SK-N-SH (cell line): ENCODE measurements around the gene TMEM182. TPM values are rescaled to one million over a fixed set of nuclear protein-coding genes. Genes with fewer than 3 reads are reported as not detected.

Source experiments
- CTCF ChIA-PET: fragments of 300-600, 350-600 bp; formaldehyde crosslinking; extraction: SDS; loops from one replicate; lab custom pipeline; 2021; lab: Yijun Ruan, JAX
- POLR2A ChIA-PET: fragments of 350-600 bp; sonication (Branson Sonifier 250); formaldehyde crosslinking; extraction: SDS; loops from one replicate; lab custom pipeline; 2020; ENCODE audit warnings: antibody characterized with exemption, inconsistent platforms; lab: Yijun Ruan, JAX
- DNase-seq: peaks from one replicate; pipeline ENCODE4 v3.0.0; 2012
- H2AFZ ChIP-seq: fragments of 200-600 bp; sonication (generic); 2 replicates; pipeline ENCODE4 v1.8.1; 2016; ENCODE audit warnings: antibody characterized with exemption, mild to moderate bottlenecking, low read depth
- H3F3A ChIP-seq: fragments of 200-600 bp; sonication (generic); replicated peaks from 2 replicates; pipeline ENCODE3; 2016; ENCODE audit warnings: antibody characterized with exemption, mild to moderate bottlenecking; ENCODE audit not compliant: insufficient read depth
- H3K27ac ChIP-seq, 2 experiments: fragments of 200-500 bp in 1 of 2; fragments of 200-600 bp in 1 of 2; sonication (Bioruptor generic) in 1 of 2; sonication (generic), shearing (Covaris generic) in 1 of 2; 2 replicates each; pipeline versions ENCODE4 v1.5.1 to v1.6.1; 2014 to 2016; ENCODE audit warnings: low read depth in 2 of 2, inconsistent platforms in 1 of 2, low read length in 1 of 2, mild to moderate bottlenecking in 1 of 2, mixed read lengths in 1 of 2
- H3K27me3 ChIP-seq: fragments of 200-600 bp; sonication (generic), shearing (Covaris generic); 2 replicates; pipeline ENCODE4 v1.6.1; 2016; ENCODE audit warnings: mixed run types; ENCODE audit not compliant: insufficient read depth
- H3K36me3 ChIP-seq, 2 experiments: fragments of 200-500 bp in 1 of 2; fragments of 200-600 bp in 1 of 2; sonication (Bioruptor generic) in 1 of 2; sonication (generic) in 1 of 2; replicated peaks in 1 of 2; 2 replicates each; pipeline versions ENCODE3 to v1.5.1; 2014 to 2016; ENCODE audit warnings: low read length in 1 of 2, mild to moderate bottlenecking in 1 of 2; ENCODE audit not compliant: insufficient read depth in 2 of 2, control insufficient read depth in 1 of 2
- H3K4me1 ChIP-seq, 2 experiments: fragments of 200-500 bp in 1 of 2; fragments of 200-600 bp in 1 of 2; sonication (Bioruptor generic) in 1 of 2; sonication (generic), shearing (Covaris generic) in 1 of 2; 2 replicates each; pipeline versions ENCODE4 v1.5.1 to v1.6.1; 2014 to 2016; ENCODE audit warnings: low read depth in 1 of 2, low read length in 1 of 2, mixed run types in 1 of 2; ENCODE audit not compliant: insufficient read depth in 2 of 2, control insufficient read depth in 1 of 2
- H3K4me2 ChIP-seq: fragments of 200-600 bp; sonication (generic), shearing (Covaris generic); 2 replicates; pipeline ENCODE4 v1.6.1; 2017; ENCODE audit warnings: mixed run types
- H3K4me3 ChIP-seq, 2 experiments: fragments of 200-500 bp in 1 of 2; fragments of 200-600 bp in 1 of 2; sonication (Bioruptor generic) in 1 of 2; sonication (generic), shearing (Covaris generic) in 1 of 2; 2 replicates each; pipeline versions ENCODE4 v1.5.1 to v1.8.1; 2014 to 2016; ENCODE audit warnings: low read depth in 2 of 2, inconsistent platforms in 1 of 2, low read length in 1 of 2, mild to moderate bottlenecking in 1 of 2, mixed read lengths in 1 of 2, moderate library complexity in 1 of 2
- H3K79me2 ChIP-seq: fragments of 200-600 bp; sonication (generic); 2 replicates; pipeline ENCODE4 v1.8.1; 2017; ENCODE audit warnings: mild to moderate bottlenecking; ENCODE audit not compliant: insufficient read depth
- H3K9ac ChIP-seq: fragments of 200-600 bp; sonication (generic); 2 replicates; pipeline ENCODE4 v1.6.1; 2017; ENCODE audit warnings: mixed run types
- H3K9me2 ChIP-seq: fragments of 200-600 bp; sonication (generic); 2 replicates; pipeline ENCODE4 v1.6.1; 2017; ENCODE audit warnings: mixed run types
- H3K9me3 ChIP-seq: fragments of 200-600 bp; sonication (generic); 2 replicates; pipeline ENCODE4 v1.6.1; 2017; ENCODE audit warnings: mixed run types, mild to moderate bottlenecking, moderate library complexity
- H4K20me1 ChIP-seq: fragments of 200-600 bp; sonication (generic); 2 replicates; pipeline ENCODE4 v1.6.1; 2017; ENCODE audit warnings: mild to moderate bottlenecking, mixed run types; ENCODE audit not compliant: insufficient read depth
- CTCF ChIP-seq: fragments of 200-600 bp; sonication (generic); IDR thresholded peaks from 2 replicates; pipeline ENCODE4 v1.6.1; 2017; ENCODE audit warnings: antibody characterized with exemption, mild to moderate bottlenecking, moderate library complexity
- EZH2phosphoT487 ChIP-seq: fragments of 200-600 bp; sonication (generic); IDR thresholded peaks from 2 replicates; pipeline ENCODE4 v1.6.1; 2017; ENCODE audit warnings: low read depth, mixed run types, mild to moderate bottlenecking, antibody characterized with exemption, moderate library complexity, borderline replicate concordance
- FOSL2 ChIP-seq: IDR thresholded peaks from 2 replicates; pipeline ENCODE4 v1.4.0; 2012; ENCODE audit warnings: low read depth, mild to moderate bottlenecking, moderate library complexity, borderline replicate concordance
- FOXJ3 ChIP-seq: sonication (generic); formaldehyde crosslinking; IDR thresholded peaks from 2 replicates; pipeline ENCODE4 v1.5.1; 2020; ENCODE audit warnings: mild to moderate bottlenecking, missing genetic modification reagents
- GABPA ChIP-seq: IDR thresholded peaks from 2 replicates; pipeline ENCODE4 v1.4.0; 2012; ENCODE audit warnings: low read depth, mild to moderate bottlenecking
- JUND ChIP-seq: IDR thresholded peaks from 2 replicates; pipeline ENCODE4 v1.4.0; 2012
- MEF2A ChIP-seq: IDR thresholded peaks from 2 replicates; pipeline ENCODE4 v1.4.0; 2012; ENCODE audit warnings: low read depth, borderline replicate concordance
- POLR2AphosphoS5 ChIP-seq: IDR thresholded peaks from 2 replicates; pipeline ENCODE4 v1.6.1; 2012; ENCODE audit warnings: low read depth, low read length
- RXRA ChIP-seq: IDR thresholded peaks from 2 replicates; pipeline ENCODE4 v1.4.0; 2012; ENCODE audit warnings: low read depth, mild to moderate bottlenecking, borderline replicate concordance
- TAF1 ChIP-seq: IDR thresholded peaks from 2 replicates; pipeline ENCODE4 v1.6.1; 2012; ENCODE audit warnings: low read depth, mild to moderate bottlenecking, low read length, moderate library complexity, borderline replicate concordance
- TEAD4 ChIP-seq: IDR thresholded peaks from 2 replicates; pipeline ENCODE4 v1.4.0; 2012; ENCODE audit warnings: mild to moderate bottlenecking, borderline replicate concordance; ENCODE audit not compliant: insufficient read depth
- ZBTB33 ChIP-seq: IDR thresholded peaks from 2 replicates; pipeline ENCODE4 v1.4.0; 2012; ENCODE audit warnings: low read depth, borderline replicate concordance
- WGBS: methylation state at CpG from one replicate; pipeline ENCODE4 v1.1.6; 2017; ENCODE audit warnings: low lambda C conversion rate; 5-methylcytosine and 5-hydroxymethylcytosine counted together
- polyA plus RNA-seq, 3 experiments: library from polyadenylated mRNA; depleted of rRNA; stranded (reverse); fragments of >200 nt; gene quantifications; 2 replicates each; pipeline ENCODE4 v1.2.3, GENCODE V29; 2012
- TF ChIP-seq, protein P1 (sequence below): IDR thresholded peaks from 2 replicates; pipeline ENCODE4 v1.4.0; 2012; ENCODE audit warnings: low read depth, borderline replicate concordance

Gene TMEM182
- polyA plus RNA-seq, 1 of the 3 experiments (the other 2 are of a cell fraction) = 1.7 TPM

DNA sequence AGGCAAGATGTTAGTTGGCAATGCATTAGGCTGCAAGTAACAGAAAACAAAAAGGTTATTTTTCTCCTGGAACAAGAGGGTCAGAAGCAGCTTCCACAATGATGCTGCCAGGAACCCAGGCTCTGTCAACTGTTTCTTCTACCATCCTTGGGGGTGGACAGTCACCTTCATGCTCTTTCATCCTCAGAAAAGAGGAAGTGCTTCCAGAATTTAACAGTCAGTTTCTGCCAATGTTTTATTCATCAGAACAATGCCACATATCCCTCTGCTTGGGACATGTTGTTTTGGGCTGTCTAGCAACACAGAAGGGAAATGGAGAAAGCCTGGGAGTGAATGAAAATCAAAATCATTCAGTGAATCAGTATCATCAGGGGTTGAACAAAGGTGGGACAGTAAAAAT lies 7.1 kb downstream of the TMEM182 start:
- Histone ChIP-seq H2AFZ (no peak overlapping the region), H3K4me1 (peaks cover 0 to 3% of the 10 kb centered on the region in 2 experiments; a peak in 1 of 4 replicates), H3K4me2 (no peak overlapping the region), H3K79me2 (no peaks in the 10 kb centered on the region), H3K4me3 (no peak overlapping the region), H4K20me1 (no peaks in the 10 kb centered on the region), H3K27me3 (no peaks in the 10 kb centered on the region), H3K9me3 (no peaks in the 10 kb centered on the region), H3F3A (no peaks in the 10 kb centered on the region), H3K9me2 (no peaks in the 10 kb centered on the region), H3K27ac (no peak overlapping the region), H3K9ac (no peak overlapping the region), H3K36me3 (peaks cover 0 to 3% of the 10 kb centered on the region in 2 experiments)
- POLR2A ChIA-PET = no interaction called here
- CTCF ChIA-PET = no interaction called here
- DNase-seq = no peak
- no peak for TF ChIP-seq CTCF

DNA sequence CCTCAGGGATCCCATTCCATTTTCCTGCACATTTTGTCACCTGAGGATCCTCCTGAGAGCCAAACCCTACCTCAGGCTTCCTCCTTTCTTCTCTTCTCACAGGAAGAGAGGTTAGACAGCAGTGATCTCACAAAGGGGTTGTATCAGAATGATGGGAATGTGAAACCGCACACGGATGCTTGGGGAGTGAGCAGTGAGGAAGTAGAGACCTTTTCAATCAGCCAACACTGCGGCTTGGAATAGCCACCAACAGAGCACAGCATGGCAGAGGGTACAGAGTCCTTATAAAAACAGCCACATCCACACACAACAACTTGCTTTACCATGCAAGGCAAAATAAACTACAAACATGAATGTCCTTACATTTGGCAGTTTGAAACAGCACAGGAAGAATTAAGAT lies 8.7 kb downstream of the TMEM182 start:
- no peaks in the 10 kb centered on the region for H3K36me3 ChIP-seq
- H3K4me1 ChIP-seq = peaks cover 0 to 3% of the 10 kb centered on the region in 2 experiments; a peak in 1 of 4 replicates
- H3K4me2 ChIP-seq = no peak overlapping the region
- H3K27ac ChIP-seq = no peak overlapping the region
- ChIA-PET POLR2A (no interaction called here), CTCF (interaction anchor here (1.0 to 1.5 kb wide), 2 partner anchors 18 to 35 kb away, joined by 3 to 4 read pairs; no protein-coding TSS in a partner anchor)
- H4K20me1 ChIP-seq = no peaks in the 10 kb centered on the region
- WGBS = 87% methylated on average over 3 of the region's 3 CpGs
- no peak overlapping the region for H3K4me3 ChIP-seq
- no peak for DNase-seq
- no peak overlapping the region for H2AFZ ChIP-seq
- H3K9me2 ChIP-seq = no peaks in the 10 kb centered on the region
- no peaks in the 10 kb centered on the region for H3F3A ChIP-seq
- H3K9ac ChIP-seq = no peak overlapping the region
- H3K27me3 ChIP-seq = no peaks in the 10 kb centered on the region
- H3K9me3 ChIP-seq = no peaks in the 10 kb centered on the region
- TF ChIP-seq FOSL2 = no peak
- TF ChIP-seq EZH2phosphoT487 = no peak
- no peak for TF ChIP-seq MEF2A
- TF ChIP-seq TAF1 = no peak
- no peak for TF ChIP-seq GABPA
- TF ChIP-seq, protein P1, sequence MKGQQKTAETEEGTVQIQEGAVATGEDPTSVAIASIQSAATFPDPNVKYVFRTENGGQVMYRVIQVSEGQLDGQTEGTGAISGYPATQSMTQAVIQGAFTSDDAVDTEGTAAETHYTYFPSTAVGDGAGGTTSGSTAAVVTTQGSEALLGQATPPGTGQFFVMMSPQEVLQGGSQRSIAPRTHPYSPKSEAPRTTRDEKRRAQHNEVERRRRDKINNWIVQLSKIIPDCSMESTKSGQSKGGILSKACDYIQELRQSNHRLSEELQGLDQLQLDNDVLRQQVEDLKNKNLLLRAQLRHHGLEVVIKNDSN = no peak
- no peak for TF ChIP-seq FOXJ3 (CRISPR knock-in tag)
- H3K79me2 ChIP-seq = no peaks in the 10 kb centered on the region

- ChIA-PET CTCF (interaction anchor here (1.0 to 1.5 kb wide), 2 partner anchors 18 to 35 kb away, joined by 3 to 4 read pairs; no protein-coding TSS in a partner anchor), POLR2A (no interaction called here)
- Histone ChIP-seq H3K27me3 (no peaks in the 10 kb centered on the region), H3K9me2 (no peaks in the 10 kb centered on the region), H3K4me1 (peaks cover 0 to 3% of the 10 kb centered on the region in 2 experiments; a peak in 1 of 4 replicates), H3K4me2 (no peak overlapping the region), H3K79me2 (no peaks in the 10 kb centered on the region), H3F3A (no peaks in the 10 kb centered on the region), H2AFZ (no peak overlapping the region), H3K9me3 (no peaks in the 10 kb centered on the region), H3K4me3 (no peak overlapping the region), H3K9ac (no peak overlapping the region), H3K27ac (no peak overlapping the region), H4K20me1 (no peaks in the 10 kb centered on the region), H3K36me3 (no peaks in the 10 kb centered on the region)
- 77% methylated on average over 3 of the region's 3 CpGs for WGBS
- no peak for DNase-seq
- TF ChIP-seq GABPA (no peak), ZBTB33 (no peak), EZH2phosphoT487 (no peak), TEAD4 (no peak), JUND (no peak), POLR2AphosphoS5 (no peak), MEF2A (no peak), RXRA (no peak)
Measured at GRCh38 chr2:102771114-102771513, 9.3 kb downstream of the TMEM182 start.
